VCaP (cell line): Measurements from ENCODE around the gene SAMD4B.

Experiments
- H3K27ac ChIP-seq: fragments of 450-650 bp; 2 replicates; pipeline ENCODE4 v1.5.1; 2017
- CTCF ChIP-seq: fragments of 450-650 bp; conservative IDR thresholded peaks from 2 replicates; pipeline ENCODE4 v1.5.1; 2017; ENCODE audit warnings: mild to moderate bottlenecking, moderate library complexity

SAMD4B gene

GRCh38 chr19:39398297-39398864 lies 56.2 kb downstream of the SAMD4B start:
- TF ChIP-seq CTCF, result no peak
- H3K27ac ChIP-seq, result peak overlapping the region; percentile 22; the same call in 1 of the 2 replicates

GRCh38 chr19:39399668-39400050 lies 57.4 kb downstream of the SAMD4B start:
- H3K27ac ChIP-seq, result no peak overlapping the region
- TF ChIP-seq CTCF, result no peak

GRCh38 chr19:39400061-39400460 lies 57.8 kb downstream of the SAMD4B start:
- no peak overlapping the region for H3K27ac ChIP-seq
- no peak for TF ChIP-seq CTCF

- TF ChIP-seq CTCF, result no peak
Measured at GRCh38 chr19:39401070-39401548, 58.9 kb downstream of the SAMD4B start.

GRCh38 chr19:39401549-39402345 lies 59.5 kb downstream of the SAMD4B start:
- TF ChIP-seq CTCF, result no peak
- H3K27ac ChIP-seq, result peak overlapping the region; percentile 99

More at GRCh38 chr19:39401070-39401548, 58.9 kb downstream of the SAMD4B start:
- peak overlapping the region; percentile 99 for H3K27ac ChIP-seq

GRCh38 chr19:39402346-39403300 lies 60.4 kb downstream of the SAMD4B start:
- peak overlapping the region; percentile 99 for H3K27ac ChIP-seq
- no peak for TF ChIP-seq CTCF
